ENCODE measurements around the gene ACLY.
A peak's percentile ranks its signal among the peaks of the same experiment; 100 is the strongest.
"Not testable (repeated sequence)": the region's sequence is repeated elsewhere in the genome, so short reads cannot be mapped to it uniquely, and the experiment has no call there.

The ACLY gene

GRCh38 chr17:41835800-41836549, 82.8 kb downstream of the ACLY start, which contains the start of gene NT5C3B:
NT5C3B (minus strand) TSS chr17:41836232; CDS start chr17:41836193, 39 bp downstream.
- DNase-seq (ENCODE audit: low read depth in 2 of 2) = peak in 1 of 2 donors; percentile 21

GRCh38 chr17:41835214-41835799, 83.4 kb downstream of the ACLY start:
- no peak for DNase-seq (ENCODE audit: low read depth in 2 of 2)

- DNase-seq (ENCODE audit: low read depth in 2 of 2) = not testable (repeated sequence)
Measured at GRCh38 chr17:41829961-41830360, 88.8 kb downstream of the ACLY start.

- no peak for DNase-seq (ENCODE audit: low read depth in 2 of 2)
Measured at GRCh38 chr17:41825175-41825845, 93.4 kb downstream of the ACLY start.

- DNase-seq (ENCODE audit: low read depth in 2 of 2) = no peak
Measured at GRCh38 chr17:41824086-41824485, 94.7 kb downstream of the ACLY start.

- DNase-seq (ENCODE audit: low read depth in 2 of 2) = no peak
Measured at GRCh38 chr17:41823580-41823979, 95.2 kb downstream of the ACLY start.

GRCh38 chr17:41823141-41823524, 95.6 kb downstream of the ACLY start:
- DNase-seq (ENCODE audit: low read depth in 2 of 2) = no peak

GRCh38 chr17:41822216-41823140, 96.3 kb downstream of the ACLY start:
- DNase-seq (ENCODE audit: low read depth in 2 of 2) = no peak

GRCh38 chr17:41821776-41822175, 97.0 kb downstream of the ACLY start:
- no peak for DNase-seq (ENCODE audit: low read depth in 2 of 2)

- no peak for DNase-seq (ENCODE audit: low read depth in 2 of 2)
Measured at GRCh38 chr17:41818024-41818423, 100.7 kb downstream of the ACLY start.

Measured in stimulated activated CD4-positive, alpha-beta T cell treated with anti-CD3 and anti-CD28 coated beads, Interleukin-1b, Interleukin-23, amount 100 ng/mL, for 1 hour (primary cell).